Caco-2 (cell line): ENCODE results near the gene HACE1. TPM values are rescaled to one million over a fixed set of nuclear protein-coding genes. Genes with fewer than 3 reads are reported as not detected.

Experiments
- BruUV-seq: library from RNA; stranded (reverse); fragments of 400-500 nt; replicated peaks from 2 replicates; lab custom pipeline; 2021; lab: Mats Ljungman, UMichigan
- CTCF ChIA-PET: fragments of 300-600 bp; sonication (Branson Sonifier 250); formaldehyde crosslinking; loops from one replicate; lab custom pipeline; 2022; ENCODE audit warnings: antibody characterized with exemption; lab: Charles Lee
- POLR2A ChIA-PET: fragments of 300-600 bp; sonication (Branson Sonifier 250); formaldehyde crosslinking; loops from one replicate; lab custom pipeline; 2022; ENCODE audit warnings: antibody characterized with exemption; lab: Charles Lee
- DNase-seq, 2 experiments: peaks; one replicate each; pipeline versions ENCODE4 v3.0.0 to v3.0.0-alpha.2; 2020 to 2022
- H3K27me3 ChIP-seq: replicated peaks from 2 replicates; pipeline ENCODE4 v1.6.0; 2011; ENCODE audit warnings: low read length; ENCODE audit not compliant: control insufficient read depth, insufficient read depth
- H3K36me3 ChIP-seq: 2 replicates; pipeline ENCODE4 v1.5.1; 2011; ENCODE audit warnings: low read length; ENCODE audit not compliant: control insufficient read depth, insufficient read depth
- H3K4me1 ChIP-seq: fragments of 250-450 bp; sonication (Bioruptor Pico); 2 replicates; pipeline ENCODE4 v1.5.1; 2020; ENCODE audit warnings: mild to moderate bottlenecking
- H3K4me3 ChIP-seq: 2 replicates; pipeline ENCODE4 v1.5.1; 2011; ENCODE audit warnings: low read depth, mild to moderate bottlenecking, control low read depth, low read length
- H3K9me3 ChIP-seq: fragments of 250-450 bp; sonication (Bioruptor Pico); 2 replicates; pipeline ENCODE4 v1.5.1; 2020; ENCODE audit warnings: mild to moderate bottlenecking, moderate library complexity
- H3K27ac Mint-ChIP-seq: one replicate; pipeline ENCODE4 v1.8.0; 2022; ENCODE audit warnings: mixed read lengths; ENCODE audit not compliant: unreplicated experiment
- H3K27me3 Mint-ChIP-seq: one replicate; pipeline ENCODE4 v1.8.0; 2022; ENCODE audit warnings: mixed read lengths; ENCODE audit not compliant: insufficient read depth, unreplicated experiment
- H3K36me3 Mint-ChIP-seq: one replicate; pipeline ENCODE4 v1.8.0; 2022; ENCODE audit warnings: mild to moderate bottlenecking, mixed read lengths; ENCODE audit not compliant: insufficient read depth, unreplicated experiment
- H3K4me1 Mint-ChIP-seq: one replicate; pipeline ENCODE4 v1.8.0; 2022; ENCODE audit warnings: low read depth, mixed read lengths; ENCODE audit not compliant: unreplicated experiment
- H3K4me3 Mint-ChIP-seq: one replicate; pipeline ENCODE4 v1.8.0; 2022; ENCODE audit warnings: mild to moderate bottlenecking, moderate library complexity, mixed read lengths; ENCODE audit not compliant: unreplicated experiment
- H3K9me3 Mint-ChIP-seq: one replicate; pipeline ENCODE4 v1.8.0; 2022; ENCODE audit warnings: mixed read lengths; ENCODE audit not compliant: unreplicated experiment
- CTCF ChIP-seq, 2 experiments: fragments of 200-600 bp in 1 of 2; IDR thresholded peaks; 1 replicate in 1 of 2; 2 replicates in 1 of 2; pipeline versions ENCODE4 v1.5.1 to v1.8.0; 2011 to 2022; ENCODE audit warnings: antibody characterized with exemption in 1 of 2, control low read depth in 1 of 2, inconsistent platforms in 1 of 2, low read depth in 1 of 2, low read length in 1 of 2, mild to moderate bottlenecking in 1 of 2, moderate library complexity in 1 of 2; ENCODE audit not compliant: insufficient read depth in 1 of 2, severe bottlenecking in 1 of 2, unreplicated experiment in 1 of 2
- intact Hi-C: fragments of 100-400 bp; cut with micrococcal nuclease; formaldehyde crosslinking; loops from one replicate; pipeline ENCODE4 v1.10.0; 2022; ENCODE audit not compliant: unreplicated experiment
- total RNA-seq: library from RNA; stranded (reverse); gene quantifications from 2 replicates; pipeline ENCODE4 v1.2.3, GENCODE V29; 2022

The HACE1 gene
- total RNA-seq, 1 experiment from 2014 or later = 10.0 TPM

DNA sequence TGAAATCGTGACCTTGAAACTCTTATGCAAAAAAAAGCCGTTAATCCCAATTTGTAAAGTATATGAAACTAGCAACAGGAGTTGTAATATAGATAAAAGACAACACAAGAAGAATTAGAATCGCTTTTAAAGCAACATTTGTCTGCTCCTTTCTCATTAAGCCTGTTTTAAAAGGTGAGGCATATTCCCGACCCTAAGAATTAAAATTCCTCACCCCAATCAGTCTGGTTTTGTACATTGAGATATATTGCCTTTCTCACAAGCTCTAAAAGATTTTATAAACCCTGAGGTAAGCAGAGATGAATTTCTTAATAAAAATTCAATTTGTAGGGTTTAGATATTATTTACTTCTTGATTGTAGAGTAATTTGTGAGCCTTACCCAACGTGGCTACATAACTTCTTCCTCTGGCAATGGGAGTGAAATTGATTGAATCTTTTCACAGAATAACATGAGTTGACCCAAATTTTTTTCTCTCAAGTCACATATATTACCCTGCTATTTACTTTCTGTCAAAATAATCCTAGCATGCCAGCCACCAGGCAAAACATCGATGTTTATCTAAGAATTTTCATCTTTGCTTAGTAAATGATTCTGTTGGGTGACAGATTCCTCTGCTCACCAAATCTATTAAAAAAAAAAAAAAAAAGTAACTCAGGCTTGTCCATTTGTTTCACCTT, 173.7 kb downstream of the HACE1 start:
- no peak for TF ChIP-seq CTCF (IDR thresholded peaks at IDR 0.05; ENCODE audit: insufficient read depth in 1 of 2, low read depth in 1 of 2, low read length in 1 of 2, severe bottlenecking in 1 of 2, unreplicated experiment in 1 of 2)
- H3K9me3 ChIP-seq = no peaks in the 10 kb centered on the region
- BruUV-seq = no TSS peak
- no peak for DNase-seq
- ChIA-PET CTCF (no interaction called here), POLR2A (no interaction called here)
- Mint-ChIP-seq H3K27me3 (no peaks in the 10 kb centered on the region), H3K9me3 (no peaks in the 10 kb centered on the region), H3K4me1 (no peaks in the 10 kb centered on the region), H3K4me3 (no peak overlapping the region), H3K36me3 (no peaks in the 10 kb centered on the region), H3K27ac (no peak overlapping the region)
- H3K4me1 ChIP-seq = no peaks in the 10 kb centered on the region
- no peaks in the 10 kb centered on the region for H3K36me3 ChIP-seq
- intact Hi-C loops = no loop called here
- no peak overlapping the region for H3K4me3 ChIP-seq
- H3K27me3 ChIP-seq = no peaks in the 10 kb centered on the region

GRCh38 chr6:104684911-104685415, 174.8 kb downstream of the HACE1 start:
- no TSS peak for BruUV-seq
- H3K27ac Mint-ChIP-seq = no peak overlapping the region
- H3K9me3 Mint-ChIP-seq = no peaks in the 10 kb centered on the region
- no peaks in the 10 kb centered on the region for H3K36me3 Mint-ChIP-seq
- ChIA-PET CTCF (no interaction called here), POLR2A (no interaction called here)
- no peak overlapping the region for H3K4me3 ChIP-seq
- TF ChIP-seq CTCF (IDR thresholded peaks at IDR 0.05; ENCODE audit: insufficient read depth in 1 of 2, low read depth in 1 of 2, low read length in 1 of 2, severe bottlenecking in 1 of 2, unreplicated experiment in 1 of 2) = no peak
- no peaks in the 10 kb centered on the region for H3K4me1 ChIP-seq
- H3K9me3 ChIP-seq = no peaks in the 10 kb centered on the region
- H3K36me3 ChIP-seq = no peaks in the 10 kb centered on the region
- H3K4me3 Mint-ChIP-seq = no peak overlapping the region
- no peaks in the 10 kb centered on the region for H3K4me1 Mint-ChIP-seq
- no peaks in the 10 kb centered on the region for H3K27me3 ChIP-seq
- H3K27me3 Mint-ChIP-seq = no peaks in the 10 kb centered on the region
- DNase-seq = no peak
- intact Hi-C loops = loop anchor here (5.0 kb wide), 1 partner anchor 392 kb away; no protein-coding TSS in a partner anchor

- CTCF ChIA-PET = no interaction called here
Observed at GRCh38 chr6:104683809-104684208, 175.9 kb downstream of the HACE1 start.

More at GRCh38 chr6:104683809-104684208, 175.9 kb downstream of the HACE1 start:
- H3K36me3 ChIP-seq = no peaks in the 10 kb centered on the region
- no TSS peak for BruUV-seq
- no peak overlapping the region for H3K27ac Mint-ChIP-seq
- no peaks in the 10 kb centered on the region for H3K27me3 ChIP-seq
- no peak for TF ChIP-seq CTCF (IDR thresholded peaks at IDR 0.05; ENCODE audit: insufficient read depth in 1 of 2, low read depth in 1 of 2, low read length in 1 of 2, severe bottlenecking in 1 of 2, unreplicated experiment in 1 of 2)
- H3K36me3 Mint-ChIP-seq = no peaks in the 10 kb centered on the region
- no peaks in the 10 kb centered on the region for H3K27me3 Mint-ChIP-seq
- DNase-seq = no peak
- intact Hi-C loops = loop anchor here (1.0 to 5.0 kb wide), 2 partner anchors 87 to 393 kb away; no protein-coding TSS in a partner anchor
- no peaks in the 10 kb centered on the region for H3K9me3 ChIP-seq
- no peaks in the 10 kb centered on the region for H3K4me1 ChIP-seq
- no peaks in the 10 kb centered on the region for H3K4me1 Mint-ChIP-seq
- no peak overlapping the region for H3K4me3 ChIP-seq
- no peak overlapping the region for H3K4me3 Mint-ChIP-seq
- POLR2A ChIA-PET = no interaction called here
- H3K9me3 Mint-ChIP-seq = no peaks in the 10 kb centered on the region
